ENCODE results near the gene LYST.

DNA sequence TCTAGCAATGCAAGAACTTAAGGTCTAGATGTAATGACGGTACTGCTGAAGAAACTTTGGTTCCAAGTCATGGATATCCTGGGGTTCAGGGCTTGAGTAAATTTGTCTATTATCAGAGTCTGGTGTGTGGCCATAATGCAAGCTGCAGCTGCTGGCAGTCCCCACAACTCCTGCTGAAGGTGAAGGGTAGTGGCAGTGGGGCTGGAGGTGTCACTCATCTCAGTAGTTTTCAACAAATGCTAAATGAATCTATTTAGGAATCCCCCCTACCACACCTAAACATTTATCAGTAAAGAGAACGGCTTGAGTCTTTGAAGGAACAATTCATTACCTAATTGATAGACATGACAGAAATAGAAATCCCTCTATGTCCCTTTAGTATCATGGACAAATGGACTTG, 118.0 kb downstream of the LYST start:
- no peak for TF ChIP-seq TAF1 (IDR thresholded peaks at IDR 0.05; ENCODE audit: borderline replicate concordance, low read depth, low read length)
- no peak for TF ChIP-seq POLR2AphosphoS5 (IDR thresholded peaks at IDR 0.05; ENCODE audit: low read depth, low read length)
